SK-N-SH (cell line): ENCODE results near the gene ITK. TPM values are rescaled to one million over a fixed set of nuclear protein-coding genes. Genes with fewer than 3 reads are reported as not detected.

Experiments
- CTCF ChIA-PET: fragments of 300-600, 350-600 bp; formaldehyde crosslinking; extraction: SDS; loops from one replicate; lab custom pipeline; 2021; lab: Yijun Ruan, JAX
- POLR2A ChIA-PET: fragments of 350-600 bp; sonication (Branson Sonifier 250); formaldehyde crosslinking; extraction: SDS; loops from one replicate; lab custom pipeline; 2020; ENCODE audit warnings: antibody characterized with exemption, inconsistent platforms; lab: Yijun Ruan, JAX
- DNase-seq: peaks from one replicate; pipeline ENCODE4 v3.0.0; 2012
- H2AFZ ChIP-seq: fragments of 200-600 bp; sonication (generic); 2 replicates; pipeline ENCODE4 v1.8.1; 2016; ENCODE audit warnings: antibody characterized with exemption, mild to moderate bottlenecking, low read depth
- H3F3A ChIP-seq: fragments of 200-600 bp; sonication (generic); replicated peaks from 2 replicates; pipeline ENCODE3; 2016; ENCODE audit warnings: antibody characterized with exemption, mild to moderate bottlenecking; ENCODE audit not compliant: insufficient read depth
- H3K27ac ChIP-seq, 2 experiments: fragments of 200-500 bp in 1 of 2; fragments of 200-600 bp in 1 of 2; sonication (Bioruptor generic) in 1 of 2; sonication (generic), shearing (Covaris generic) in 1 of 2; 2 replicates each; pipeline versions ENCODE4 v1.5.1 to v1.6.1; 2014 to 2016; ENCODE audit warnings: low read depth in 2 of 2, inconsistent platforms in 1 of 2, low read length in 1 of 2, mild to moderate bottlenecking in 1 of 2, mixed read lengths in 1 of 2
- H3K27me3 ChIP-seq: fragments of 200-600 bp; sonication (generic), shearing (Covaris generic); 2 replicates; pipeline ENCODE4 v1.6.1; 2016; ENCODE audit warnings: mixed run types; ENCODE audit not compliant: insufficient read depth
- H3K36me3 ChIP-seq, 2 experiments: fragments of 200-500 bp in 1 of 2; fragments of 200-600 bp in 1 of 2; sonication (Bioruptor generic) in 1 of 2; sonication (generic) in 1 of 2; replicated peaks in 1 of 2; 2 replicates each; pipeline versions ENCODE3 to v1.5.1; 2014 to 2016; ENCODE audit warnings: low read length in 1 of 2, mild to moderate bottlenecking in 1 of 2; ENCODE audit not compliant: insufficient read depth in 2 of 2, control insufficient read depth in 1 of 2
- H3K4me1 ChIP-seq, 2 experiments: fragments of 200-500 bp in 1 of 2; fragments of 200-600 bp in 1 of 2; sonication (Bioruptor generic) in 1 of 2; sonication (generic), shearing (Covaris generic) in 1 of 2; 2 replicates each; pipeline versions ENCODE4 v1.5.1 to v1.6.1; 2014 to 2016; ENCODE audit warnings: low read depth in 1 of 2, low read length in 1 of 2, mixed run types in 1 of 2; ENCODE audit not compliant: insufficient read depth in 2 of 2, control insufficient read depth in 1 of 2
- H3K4me2 ChIP-seq: fragments of 200-600 bp; sonication (generic), shearing (Covaris generic); 2 replicates; pipeline ENCODE4 v1.6.1; 2017; ENCODE audit warnings: mixed run types
- H3K4me3 ChIP-seq, 2 experiments: fragments of 200-500 bp in 1 of 2; fragments of 200-600 bp in 1 of 2; sonication (Bioruptor generic) in 1 of 2; sonication (generic), shearing (Covaris generic) in 1 of 2; 2 replicates each; pipeline versions ENCODE4 v1.5.1 to v1.8.1; 2014 to 2016; ENCODE audit warnings: low read depth in 2 of 2, inconsistent platforms in 1 of 2, low read length in 1 of 2, mild to moderate bottlenecking in 1 of 2, mixed read lengths in 1 of 2, moderate library complexity in 1 of 2
- H3K79me2 ChIP-seq: fragments of 200-600 bp; sonication (generic); 2 replicates; pipeline ENCODE4 v1.8.1; 2017; ENCODE audit warnings: mild to moderate bottlenecking; ENCODE audit not compliant: insufficient read depth
- H3K9ac ChIP-seq: fragments of 200-600 bp; sonication (generic); 2 replicates; pipeline ENCODE4 v1.6.1; 2017; ENCODE audit warnings: mixed run types
- H3K9me2 ChIP-seq: fragments of 200-600 bp; sonication (generic); 2 replicates; pipeline ENCODE4 v1.6.1; 2017; ENCODE audit warnings: mixed run types
- H3K9me3 ChIP-seq: fragments of 200-600 bp; sonication (generic); 2 replicates; pipeline ENCODE4 v1.6.1; 2017; ENCODE audit warnings: mixed run types, mild to moderate bottlenecking, moderate library complexity
- H4K20me1 ChIP-seq: fragments of 200-600 bp; sonication (generic); 2 replicates; pipeline ENCODE4 v1.6.1; 2017; ENCODE audit warnings: mild to moderate bottlenecking, mixed run types; ENCODE audit not compliant: insufficient read depth
- ELF1 ChIP-seq: IDR thresholded peaks from 2 replicates; pipeline ENCODE4 v1.4.0; 2012
- EZH2phosphoT487 ChIP-seq: fragments of 200-600 bp; sonication (generic); IDR thresholded peaks from 2 replicates; pipeline ENCODE4 v1.6.1; 2017; ENCODE audit warnings: low read depth, mixed run types, mild to moderate bottlenecking, antibody characterized with exemption, moderate library complexity, borderline replicate concordance
- FOXM1 ChIP-seq: IDR thresholded peaks from 2 replicates; pipeline ENCODE4 v1.4.0; 2012; ENCODE audit warnings: low read depth, mild to moderate bottlenecking
- GABPA ChIP-seq: IDR thresholded peaks from 2 replicates; pipeline ENCODE4 v1.4.0; 2012; ENCODE audit warnings: low read depth, mild to moderate bottlenecking
- NRF1 ChIP-seq: IDR thresholded peaks from 2 replicates; pipeline ENCODE4 v1.6.1; 2012; ENCODE audit warnings: low read depth, mild to moderate bottlenecking, low read length
- RXRA ChIP-seq: IDR thresholded peaks from 2 replicates; pipeline ENCODE4 v1.4.0; 2012; ENCODE audit warnings: low read depth, mild to moderate bottlenecking, borderline replicate concordance
- TAF1 ChIP-seq: IDR thresholded peaks from 2 replicates; pipeline ENCODE4 v1.6.1; 2012; ENCODE audit warnings: low read depth, mild to moderate bottlenecking, low read length, moderate library complexity, borderline replicate concordance
- TCF12 ChIP-seq: IDR thresholded peaks from 2 replicates; pipeline ENCODE4 v1.4.0; 2012
- WGBS: methylation state at CpG from one replicate; pipeline ENCODE4 v1.1.6; 2017; ENCODE audit warnings: low lambda C conversion rate; 5-methylcytosine and 5-hydroxymethylcytosine counted together
- polyA plus RNA-seq, 3 experiments: library from polyadenylated mRNA; depleted of rRNA; stranded (reverse); fragments of >200 nt; gene quantifications; 2 replicates each; pipeline ENCODE4 v1.2.3, GENCODE V29; 2012
- TF ChIP-seq, protein P1 (sequence below): fragments of 150-350 bp; IDR thresholded peaks from 2 replicates; pipeline ENCODE4 v1.6.1; 2016; ENCODE audit warnings: mild to moderate bottlenecking, low read depth, low read length
- TF ChIP-seq, protein P2 (sequence below): IDR thresholded peaks from 2 replicates; pipeline ENCODE4 v1.4.0; 2012; ENCODE audit warnings: low read depth
- TF ChIP-seq, protein P3 (sequence below): fragments of 150-350 bp; IDR thresholded peaks from 2 replicates; pipeline ENCODE4 v1.6.1; 2017; ENCODE audit warnings: antibody characterized with exemption, low read length, low read depth, borderline replicate concordance
- TF ChIP-seq, protein P4 (sequence below): IDR thresholded peaks from 2 replicates; pipeline ENCODE4 v1.4.0; 2012; ENCODE audit warnings: low read depth, borderline replicate concordance
- TF ChIP-seq, protein P5 (sequence below): fragments of 200-600 bp; sonication (generic); IDR thresholded peaks from 2 replicates; pipeline ENCODE4 v1.6.1; 2017; ENCODE audit warnings: antibody characterized with exemption, mild to moderate bottlenecking, moderate library complexity
- TF ChIP-seq, protein P6 (sequence below): IDR thresholded peaks from 2 replicates; pipeline ENCODE4 v1.4.0; 2012; ENCODE audit warnings: low read depth, borderline replicate concordance

Gene ITK
- polyA plus RNA-seq, 1 of the 3 experiments (the other 2 are of a cell fraction), result not detected

DNA sequence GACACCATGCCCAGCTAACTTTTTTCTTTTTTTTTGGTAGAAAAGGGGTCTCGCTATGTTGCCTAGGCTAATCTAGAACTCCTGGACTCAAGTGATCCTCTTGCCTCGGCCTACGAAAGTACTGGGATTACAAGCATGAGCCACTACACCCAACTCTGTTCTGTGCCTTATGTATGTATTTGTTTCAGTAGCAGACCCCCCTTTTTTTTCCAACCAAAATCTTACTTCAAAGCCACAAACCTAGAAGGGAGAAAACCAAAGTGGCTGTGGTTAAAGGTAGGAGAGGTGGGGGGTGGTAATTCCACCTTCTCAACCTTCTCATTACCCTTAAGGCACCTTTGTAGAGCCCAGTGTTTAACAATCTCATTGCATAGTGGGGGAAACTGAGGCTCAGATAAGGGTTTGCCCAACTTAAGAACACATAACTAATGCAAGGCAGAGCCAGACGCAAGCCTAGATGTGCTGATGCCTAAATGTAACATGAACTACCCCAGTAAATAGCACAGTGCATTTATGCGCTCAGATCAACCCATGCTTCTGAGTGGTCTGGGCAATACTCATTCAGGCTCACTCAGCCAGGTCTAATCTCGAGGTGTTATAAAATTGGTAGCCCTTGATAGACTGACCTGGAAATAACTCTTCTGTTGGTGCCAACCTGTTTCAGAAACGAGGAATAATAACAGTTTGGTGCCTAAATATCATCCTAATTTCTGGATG is 33.0 kb downstream of the ITK start:
- no peaks in the 10 kb centered on the region for H3K36me3 ChIP-seq
- 42% methylated on average over 7 of the region's 7 CpGs for WGBS
- H3K9me2 ChIP-seq, result no peaks in the 10 kb centered on the region
- H3K27me3 ChIP-seq, result no peaks in the 10 kb centered on the region
- CTCF ChIA-PET, result no interaction called here
- H2AFZ ChIP-seq, result no peak overlapping the region
- H3K4me2 ChIP-seq, result no peak overlapping the region
- DNase-seq, result no peak
- H3K4me3 ChIP-seq, result no peak overlapping the region
- no peaks in the 10 kb centered on the region for H3K4me1 ChIP-seq
- no peak for TF ChIP-seq GABPA
- TF ChIP-seq NRF1, result no peak
- TF ChIP-seq, protein P1, sequence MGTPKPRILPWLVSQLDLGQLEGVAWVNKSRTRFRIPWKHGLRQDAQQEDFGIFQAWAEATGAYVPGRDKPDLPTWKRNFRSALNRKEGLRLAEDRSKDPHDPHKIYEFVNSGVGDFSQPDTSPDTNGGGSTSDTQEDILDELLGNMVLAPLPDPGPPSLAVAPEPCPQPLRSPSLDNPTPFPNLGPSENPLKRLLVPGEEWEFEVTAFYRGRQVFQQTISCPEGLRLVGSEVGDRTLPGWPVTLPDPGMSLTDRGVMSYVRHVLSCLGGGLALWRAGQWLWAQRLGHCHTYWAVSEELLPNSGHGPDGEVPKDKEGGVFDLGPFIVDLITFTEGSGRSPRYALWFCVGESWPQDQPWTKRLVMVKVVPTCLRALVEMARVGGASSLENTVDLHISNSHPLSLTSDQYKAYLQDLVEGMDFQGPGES, result no peak
- TF ChIP-seq RXRA, result no peak
- TF ChIP-seq, protein P2, sequence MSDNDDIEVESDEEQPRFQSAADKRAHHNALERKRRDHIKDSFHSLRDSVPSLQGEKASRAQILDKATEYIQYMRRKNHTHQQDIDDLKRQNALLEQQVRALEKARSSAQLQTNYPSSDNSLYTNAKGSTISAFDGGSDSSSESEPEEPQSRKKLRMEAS, result no peak
- TF ChIP-seq ELF1, result no peak
- TF ChIP-seq EZH2phosphoT487, result no peak
- TF ChIP-seq, protein P3, sequence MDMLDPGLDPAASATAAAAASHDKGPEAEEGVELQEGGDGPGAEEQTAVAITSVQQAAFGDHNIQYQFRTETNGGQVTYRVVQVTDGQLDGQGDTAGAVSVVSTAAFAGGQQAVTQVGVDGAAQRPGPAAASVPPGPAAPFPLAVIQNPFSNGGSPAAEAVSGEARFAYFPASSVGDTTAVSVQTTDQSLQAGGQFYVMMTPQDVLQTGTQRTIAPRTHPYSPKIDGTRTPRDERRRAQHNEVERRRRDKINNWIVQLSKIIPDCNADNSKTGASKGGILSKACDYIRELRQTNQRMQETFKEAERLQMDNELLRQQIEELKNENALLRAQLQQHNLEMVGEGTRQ, result no peak
- TF ChIP-seq, protein P4, sequence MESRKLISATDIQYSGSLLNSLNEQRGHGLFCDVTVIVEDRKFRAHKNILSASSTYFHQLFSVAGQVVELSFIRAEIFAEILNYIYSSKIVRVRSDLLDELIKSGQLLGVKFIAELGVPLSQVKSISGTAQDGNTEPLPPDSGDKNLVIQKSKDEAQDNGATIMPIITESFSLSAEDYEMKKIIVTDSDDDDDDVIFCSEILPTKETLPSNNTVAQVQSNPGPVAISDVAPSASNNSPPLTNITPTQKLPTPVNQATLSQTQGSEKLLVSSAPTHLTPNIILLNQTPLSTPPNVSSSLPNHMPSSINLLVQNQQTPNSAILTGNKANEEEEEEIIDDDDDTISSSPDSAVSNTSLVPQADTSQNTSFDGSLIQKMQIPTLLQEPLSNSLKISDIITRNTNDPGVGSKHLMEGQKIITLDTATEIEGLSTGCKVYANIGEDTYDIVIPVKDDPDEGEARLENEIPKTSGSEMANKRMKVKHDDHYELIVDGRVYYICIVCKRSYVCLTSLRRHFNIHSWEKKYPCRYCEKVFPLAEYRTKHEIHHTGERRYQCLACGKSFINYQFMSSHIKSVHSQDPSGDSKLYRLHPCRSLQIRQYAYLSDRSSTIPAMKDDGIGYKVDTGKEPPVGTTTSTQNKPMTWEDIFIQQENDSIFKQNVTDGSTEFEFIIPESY, result no peak
- TF ChIP-seq, protein P5, sequence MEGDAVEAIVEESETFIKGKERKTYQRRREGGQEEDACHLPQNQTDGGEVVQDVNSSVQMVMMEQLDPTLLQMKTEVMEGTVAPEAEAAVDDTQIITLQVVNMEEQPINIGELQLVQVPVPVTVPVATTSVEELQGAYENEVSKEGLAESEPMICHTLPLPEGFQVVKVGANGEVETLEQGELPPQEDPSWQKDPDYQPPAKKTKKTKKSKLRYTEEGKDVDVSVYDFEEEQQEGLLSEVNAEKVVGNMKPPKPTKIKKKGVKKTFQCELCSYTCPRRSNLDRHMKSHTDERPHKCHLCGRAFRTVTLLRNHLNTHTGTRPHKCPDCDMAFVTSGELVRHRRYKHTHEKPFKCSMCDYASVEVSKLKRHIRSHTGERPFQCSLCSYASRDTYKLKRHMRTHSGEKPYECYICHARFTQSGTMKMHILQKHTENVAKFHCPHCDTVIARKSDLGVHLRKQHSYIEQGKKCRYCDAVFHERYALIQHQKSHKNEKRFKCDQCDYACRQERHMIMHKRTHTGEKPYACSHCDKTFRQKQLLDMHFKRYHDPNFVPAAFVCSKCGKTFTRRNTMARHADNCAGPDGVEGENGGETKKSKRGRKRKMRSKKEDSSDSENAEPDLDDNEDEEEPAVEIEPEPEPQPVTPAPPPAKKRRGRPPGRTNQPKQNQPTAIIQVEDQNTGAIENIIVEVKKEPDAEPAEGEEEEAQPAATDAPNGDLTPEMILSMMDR, result no peak
- TF ChIP-seq FOXM1, result no peak
- no peak for TF ChIP-seq TAF1
- TF ChIP-seq TCF12, result no peak
- TF ChIP-seq, protein P6, sequence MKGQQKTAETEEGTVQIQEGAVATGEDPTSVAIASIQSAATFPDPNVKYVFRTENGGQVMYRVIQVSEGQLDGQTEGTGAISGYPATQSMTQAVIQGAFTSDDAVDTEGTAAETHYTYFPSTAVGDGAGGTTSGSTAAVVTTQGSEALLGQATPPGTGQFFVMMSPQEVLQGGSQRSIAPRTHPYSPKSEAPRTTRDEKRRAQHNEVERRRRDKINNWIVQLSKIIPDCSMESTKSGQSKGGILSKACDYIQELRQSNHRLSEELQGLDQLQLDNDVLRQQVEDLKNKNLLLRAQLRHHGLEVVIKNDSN, result no peak
- no peaks in the 10 kb centered on the region for H3K9me3 ChIP-seq
- POLR2A ChIA-PET, result no interaction called here
- no peak overlapping the region for H3K9ac ChIP-seq
- no peaks in the 10 kb centered on the region for H4K20me1 ChIP-seq
- H3K79me2 ChIP-seq, result no peaks in the 10 kb centered on the region
- no peak overlapping the region for H3K27ac ChIP-seq
- no peaks in the 10 kb centered on the region for H3F3A ChIP-seq
